Measurements from ENCODE around the gene SHH. TPM values are rescaled to one million over a fixed set of nuclear protein-coding genes. Genes with fewer than 3 reads are reported as not detected.

Gene SHH
- total RNA-seq, 4 donors from 2014 or later = not detected

GRCh38 chr7:155802291-155802690 is 10.0 kb downstream of the SHH start:
- no peak for DNase-seq
- Histone ChIP-seq H3K4me3 (no peak overlapping the region), H3K27ac (no peak overlapping the region), H3K4me1 (peaks cover 22 to 41% (median 33%) of the 10 kb centered on the region in 3 donors), H3K9me3 (no peaks in the 10 kb centered on the region), H3K36me3 (no peaks in the 10 kb centered on the region), H3K27me3 (peaks cover 6 to 100% (median 9%) of the 10 kb centered on the region in 4 donors)
- intact Hi-C loops (cut with DNase I) = loop anchor here (5.0 kb wide), 1 partner anchor 670 kb away; no protein-coding TSS in a partner anchor
- WGBS, 2 donors = 53 to 62% methylated on average over 6 of the region's 6 CpGs
- no peak for TF ChIP-seq CTCF (IDR thresholded peaks at IDR 0.05)

DNA sequence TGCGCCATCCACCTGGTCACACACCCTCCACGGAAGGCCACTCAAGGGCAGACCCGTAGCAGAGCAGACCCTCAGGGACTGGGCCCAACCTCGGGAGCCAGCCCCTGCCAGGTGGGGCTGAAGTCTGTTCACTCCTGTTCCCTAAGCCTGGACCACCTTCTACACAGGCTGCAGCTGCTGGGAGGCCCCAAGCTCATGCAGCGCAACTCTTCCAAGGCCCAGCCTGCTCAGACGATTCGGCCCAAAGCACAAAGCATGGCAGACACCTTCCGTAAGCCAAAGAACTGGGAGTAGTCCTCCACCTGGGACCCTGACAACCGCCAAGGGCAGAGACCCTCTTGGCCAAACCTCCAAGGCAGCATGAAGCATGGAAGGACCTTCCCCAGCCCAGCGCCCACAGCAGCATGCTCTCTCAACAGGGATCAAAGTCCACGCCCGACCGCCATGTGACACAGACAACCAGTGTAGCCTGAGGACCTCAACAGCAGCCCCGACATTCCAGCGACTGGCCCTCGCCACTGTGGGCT is 11.5 kb downstream of the SHH start:
- Histone ChIP-seq H3K4me1 (peaks cover 18 to 40% (median 30%) of the 10 kb centered on the region in 3 donors), H3K4me3 (no peak overlapping the region), H3K27me3 (peaks cover 0 to 100% (median 5%) of the 10 kb centered on the region in 4 donors), H3K36me3 (no peaks in the 10 kb centered on the region), H3K9me3 (no peaks in the 10 kb centered on the region), H3K27ac (no peak overlapping the region)
- DNase-seq = no peak
- intact Hi-C loops (cut with DNase I) = loop anchor here (5.0 kb wide), 1 partner anchor 671 kb away; no protein-coding TSS in a partner anchor
- 82% methylated on average over 12 of the region's 16 CpGs; no CpG with 5 or more reads in 1 of the 2 donors for WGBS, 2 donors
- TF ChIP-seq POLR2A (IDR thresholded peaks at IDR 0.05) = no peak
- TF ChIP-seq CTCF (IDR thresholded peaks at IDR 0.05) = no peak

- intact Hi-C loops (cut with DNase I) = loop anchor here (5.0 kb wide), 1 partner anchor 672 kb away; no protein-coding TSS in a partner anchor
- H3K36me3 ChIP-seq = no peaks in the 10 kb centered on the region
- no peaks in the 10 kb centered on the region for H3K9me3 ChIP-seq
- H3K27me3 ChIP-seq = peaks cover 0 to 100% (median 3%) of the 10 kb centered on the region in 4 donors
- no peak overlapping the region for H3K4me3 ChIP-seq
- TF ChIP-seq CTCF (IDR thresholded peaks at IDR 0.05) (no peak), POLR2A (IDR thresholded peaks at IDR 0.05) (no peak)
- DNase-seq = no peak
- WGBS, 2 donors = 70 to 94% methylated on average over 2 to 6 of the region's 11 CpGs
- H3K27ac ChIP-seq = no peak overlapping the region
- peaks cover 13 to 35% (median 25%) of the 10 kb centered on the region in 3 donors for H3K4me1 ChIP-seq
Measured at GRCh38 chr7:155800301-155800700, 12.0 kb downstream of the SHH start.

DNA sequence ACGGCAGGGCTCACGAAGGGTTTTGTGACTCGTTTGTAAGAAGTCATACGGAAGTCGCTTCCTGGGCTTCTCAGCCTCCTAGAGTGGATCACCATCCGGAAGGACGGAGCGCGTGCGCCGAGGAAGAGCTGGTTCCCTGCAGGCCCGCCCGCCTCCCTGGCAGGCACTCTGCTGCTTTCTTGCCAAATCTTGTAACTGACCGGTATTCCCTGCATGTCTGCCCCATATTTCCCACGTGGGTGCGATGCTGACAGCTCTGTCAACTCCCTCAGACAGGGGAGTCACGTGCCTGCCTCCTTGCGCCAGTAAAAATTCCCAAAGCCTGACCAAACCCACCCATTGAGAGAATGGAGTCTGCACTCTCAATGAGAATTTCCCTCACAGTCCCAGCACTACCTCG is 12.7 kb downstream of the SHH start:
- no peaks in the 10 kb centered on the region for H3K36me3 ChIP-seq
- no peak overlapping the region for H3K4me3 ChIP-seq
- H3K27ac ChIP-seq = no peak overlapping the region
- DNase-seq = no peak
- H3K4me1 ChIP-seq = peaks cover 8 to 27% (median 17%) of the 10 kb centered on the region in 3 donors
- intact Hi-C loops (cut with DNase I) = loop anchor here (5.0 kb wide), 2 partner anchors 683 to 1013 kb away; no protein-coding TSS in a partner anchor
- no peaks in the 10 kb centered on the region for H3K9me3 ChIP-seq
- TF ChIP-seq POLR2A (IDR thresholded peaks at IDR 0.05) (no peak), CTCF (IDR thresholded peaks at IDR 0.05) (no peak)
- H3K27me3 ChIP-seq = peaks cover 0 to 98% (median 3%) of the 10 kb centered on the region in 4 donors
- WGBS, 2 donors = 62 to 63% methylated on average over 16 to 19 of the region's 19 CpGs

- DNase-seq = no peak
- Histone ChIP-seq H3K9me3 (no peaks in the 10 kb centered on the region), H3K36me3 (no peaks in the 10 kb centered on the region), H3K4me3 (no peak overlapping the region), H3K27ac (no peak overlapping the region), H3K27me3 (peaks cover 0 to 93% (median 3%) of the 10 kb centered on the region in 4 donors), H3K4me1 (peaks cover 4 to 21% (median 11%) of the 10 kb centered on the region in 3 donors)
- intact Hi-C loops (cut with DNase I) = loop anchor here (5.0 kb wide), 2 partner anchors 683 to 1013 kb away; no protein-coding TSS in a partner anchor
- WGBS, 2 donors = 50 to 58% methylated on average over 9 of the region's 13 CpGs
- no peak for TF ChIP-seq POLR2A (IDR thresholded peaks at IDR 0.05)
- TF ChIP-seq CTCF (IDR thresholded peaks at IDR 0.05) = no peak
Measured at GRCh38 chr7:155798673-155799439, 13.4 kb downstream of the SHH start.
